ENCODE data around the gene TRIM5.

DNA sequence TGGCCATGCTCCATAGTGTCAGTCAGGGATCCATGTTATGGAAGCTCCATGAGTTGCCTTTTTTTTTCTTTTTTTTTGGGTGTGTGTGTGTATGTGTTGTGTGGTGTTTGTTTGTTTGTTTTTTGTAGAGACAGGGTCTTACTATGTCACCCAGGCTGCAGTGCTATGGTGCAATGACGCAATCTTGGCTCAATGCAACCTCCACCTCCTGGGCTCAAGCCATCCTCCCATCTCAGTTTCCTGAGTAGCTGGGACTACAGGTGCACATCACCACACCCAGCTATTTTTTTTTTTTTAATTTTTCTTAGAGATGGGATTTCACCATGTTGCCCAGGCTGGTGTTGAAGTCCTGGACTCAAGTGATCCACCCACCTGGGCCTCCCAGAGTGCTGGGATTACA is 3.6 kb upstream of the TRIM5 start:
- TF ChIP-seq, protein P1, sequence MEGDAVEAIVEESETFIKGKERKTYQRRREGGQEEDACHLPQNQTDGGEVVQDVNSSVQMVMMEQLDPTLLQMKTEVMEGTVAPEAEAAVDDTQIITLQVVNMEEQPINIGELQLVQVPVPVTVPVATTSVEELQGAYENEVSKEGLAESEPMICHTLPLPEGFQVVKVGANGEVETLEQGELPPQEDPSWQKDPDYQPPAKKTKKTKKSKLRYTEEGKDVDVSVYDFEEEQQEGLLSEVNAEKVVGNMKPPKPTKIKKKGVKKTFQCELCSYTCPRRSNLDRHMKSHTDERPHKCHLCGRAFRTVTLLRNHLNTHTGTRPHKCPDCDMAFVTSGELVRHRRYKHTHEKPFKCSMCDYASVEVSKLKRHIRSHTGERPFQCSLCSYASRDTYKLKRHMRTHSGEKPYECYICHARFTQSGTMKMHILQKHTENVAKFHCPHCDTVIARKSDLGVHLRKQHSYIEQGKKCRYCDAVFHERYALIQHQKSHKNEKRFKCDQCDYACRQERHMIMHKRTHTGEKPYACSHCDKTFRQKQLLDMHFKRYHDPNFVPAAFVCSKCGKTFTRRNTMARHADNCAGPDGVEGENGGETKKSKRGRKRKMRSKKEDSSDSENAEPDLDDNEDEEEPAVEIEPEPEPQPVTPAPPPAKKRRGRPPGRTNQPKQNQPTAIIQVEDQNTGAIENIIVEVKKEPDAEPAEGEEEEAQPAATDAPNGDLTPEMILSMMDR (IDR thresholded peaks at IDR 0.05; ENCODE audit: low read depth, low read length) = no peak
- no peak for TF ChIP-seq EZH2phosphoT487 (IDR thresholded peaks at IDR 0.05; ENCODE audit: low read depth)
